T-cell (primary cell): ENCODE results near the gene BRPF1. TPM values are rescaled to one million over a fixed set of nuclear protein-coding genes. Genes with fewer than 3 reads are reported as not detected.

Experiments used
- ATAC-seq, 4 experiments: fragments of 200-7000 bp in 3 of 4; fragments of 150-1000 bp in 1 of 4; cut with Tn5 transposase; replicated peaks in 1 of 4; 1 replicate in 3 of 4; 2 replicates in 1 of 4; pipeline ENCODE4 v1.10.0; 2021; ENCODE audit warnings: moderate library complexity in 3 of 4, mild to moderate bottlenecking in 2 of 4, moderate number of reproducible peaks in 1 of 4
- CTCF ChIA-PET, 2 donors: fragments of 300-600 bp; sonication (Branson Sonifier 250); formaldehyde crosslinking; loops; one replicate each; lab custom pipeline; 2022; ENCODE audit warnings: antibody characterized with exemption in 2 of 2; lab: Charles Lee
- POLR2A ChIA-PET, 2 donors: fragments of 300-600 bp; sonication (Branson Sonifier 250); formaldehyde crosslinking; loops; one replicate each; lab custom pipeline; 2022; ENCODE audit warnings: antibody characterized with exemption in 2 of 2; lab: Charles Lee
- DNase-seq, 35 experiments: peaks; one replicate each; pipeline versions ENCODE4 v3.0.0 to v3.0.0-alpha.2; 2013 to 2023
- H3K27ac ChIP-seq: one replicate; pipeline ENCODE4 v1.5.1; 2013; ENCODE audit warnings: low read length
- H3K27me3 ChIP-seq, 2 experiments: replicated peaks in 1 of 2; 1 replicate in 1 of 2; 2 replicates in 1 of 2; pipeline versions ENCODE4 v1.6.1 to v1.7.0; 2013; ENCODE audit warnings: low read length in 1 of 2, mixed read lengths in 1 of 2; ENCODE audit not compliant: control insufficient read depth in 2 of 2, insufficient read depth in 2 of 2; ENCODE audit errors: extremely low read depth in 1 of 2
- H3K36me3 ChIP-seq, 2 donors: 1 replicate in 1 of 2; 2 replicates in 1 of 2; pipeline versions ENCODE4 v1.6.1 to v1.7.0; 2013; ENCODE audit warnings: low read length in 1 of 2; ENCODE audit not compliant: control insufficient read depth in 2 of 2, insufficient read depth in 1 of 2; ENCODE audit errors: extremely low read depth in 1 of 2
- H3K4me1 ChIP-seq, 2 experiments: 1 replicate in 1 of 2; 2 replicates in 1 of 2; pipeline versions ENCODE4 v1.6.1 to v1.7.0; 2013; ENCODE audit warnings: low read length in 2 of 2, mixed read lengths in 1 of 2; ENCODE audit not compliant: insufficient read depth in 2 of 2, control insufficient read depth in 1 of 2; ENCODE audit errors: extremely low read depth in 1 of 2
- H3K4me3 ChIP-seq, 2 donors: 1 replicate in 1 of 2; 2 replicates in 1 of 2; pipeline versions ENCODE4 v1.5.1 to v1.7.0; 2013; ENCODE audit warnings: mild to moderate bottlenecking in 2 of 2, low read length in 1 of 2, moderate library complexity in 1 of 2; ENCODE audit not compliant: control insufficient read depth in 1 of 2; ENCODE audit errors: extremely low read depth in 1 of 2
- H3K9me3 ChIP-seq: 2 replicates; pipeline ENCODE4 v1.7.0; 2013
- H3K27ac Mint-ChIP-seq, 2 donors: one replicate each; pipeline ENCODE4 v1.8.0; 2020 to 2021; ENCODE audit warnings: mild to moderate bottlenecking in 2 of 2, mixed read lengths in 2 of 2
- H3K27me3 Mint-ChIP-seq, 2 donors: one replicate each; pipeline ENCODE4 v1.8.0; 2021 to 2022; ENCODE audit warnings: mixed read lengths in 2 of 2
- H3K36me3 Mint-ChIP-seq: one replicate; pipeline ENCODE4 v1.8.0; 2021; ENCODE audit warnings: mixed read lengths
- H3K4me1 Mint-ChIP-seq, 3 donors: one replicate each; pipeline ENCODE4 v1.8.0; 2020 to 2022; ENCODE audit warnings: mixed read lengths in 3 of 3, mild to moderate bottlenecking in 1 of 3
- H3K4me3 Mint-ChIP-seq, 3 donors: one replicate each; pipeline ENCODE4 v1.8.0; 2020 to 2022; ENCODE audit warnings: mild to moderate bottlenecking in 3 of 3, mixed read lengths in 3 of 3, moderate library complexity in 3 of 3
- H3K9me3 Mint-ChIP-seq, 3 donors: one replicate each; pipeline ENCODE4 v1.8.0; 2020 to 2022; ENCODE audit warnings: mixed read lengths in 3 of 3
- WGBS: methylation state at CpG from one replicate; pipeline ENCODE4 v1.1.5; 2013; ENCODE audit warnings: missing lambda C conversion rate; ENCODE audit not compliant: insufficient coverage; 5-methylcytosine and 5-hydroxymethylcytosine counted together
- total RNA-seq, 35 experiments: library from RNA in 6 of 35; stranded (reverse) in 6 of 35; fragments of 120-200 nt in 1 of 35; gene quantifications; one replicate each; pipeline versions ENCODE4 v1.2.1 to v1.2.4 and lab custom pipeline; 2013 to 2026

The BRPF1 gene
- total RNA-seq, 5 donors from 2014 or later (not counting 1 experiment from before 2014, with no cell fraction given), result 28.6 to 46.3 (median 39.0) TPM

DNA sequence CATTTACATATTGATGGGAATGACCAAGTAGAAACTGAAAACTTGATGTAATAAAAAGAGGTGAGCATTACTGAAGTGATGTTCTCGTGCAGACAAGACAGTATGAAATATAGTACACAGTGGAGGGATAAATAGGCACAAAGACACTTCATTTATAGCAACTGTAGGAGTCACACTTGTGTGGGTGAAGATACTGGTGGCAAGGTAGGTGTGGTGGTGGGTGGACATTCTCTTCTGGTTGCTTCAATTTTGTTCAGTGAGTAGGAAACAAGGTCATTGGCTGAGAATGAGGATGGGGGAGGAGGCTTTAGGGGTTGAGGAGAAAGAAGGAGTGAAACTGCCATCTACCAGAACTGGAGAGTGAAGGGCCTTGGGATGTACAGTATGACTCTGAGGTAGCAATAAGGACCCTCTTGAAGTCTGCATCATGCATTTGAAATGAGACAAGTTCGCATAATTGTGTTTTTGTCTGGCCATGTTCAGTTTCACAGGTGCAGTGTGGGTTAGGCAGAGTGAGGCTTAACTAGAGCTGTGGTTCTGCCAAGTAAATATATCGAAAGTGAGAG, 21.3 kb upstream of the BRPF1 start:
- ATAC-seq (no peak), DNase-seq (no peak)
- Histone ChIP-seq H3K9me3 (no peaks in the 10 kb centered on the region), H3K27ac (no peak overlapping the region), H3K36me3 (no peaks in the 10 kb centered on the region), H3K4me1 (no peaks in the 10 kb centered on the region), H3K4me3 (no peak overlapping the region), H3K27me3 (peaks cover 0 to 19% of the 10 kb centered on the region in 2 experiments)
- H3K4me3 Mint-ChIP-seq, result no peak overlapping the region
- peaks cover 0 to 4% (median under 1%) of the 10 kb centered on the region in 3 donors for H3K4me1 Mint-ChIP-seq
- ChIA-PET CTCF (interaction anchor here in 1 of 2 donors (0.7 kb wide), 1 partner anchor 178 kb away, joined by 3 read pairs; no protein-coding TSS in a partner anchor), POLR2A (no interaction called here)
- H3K27ac Mint-ChIP-seq, result no peak overlapping the region
- 63% methylated on average over 2 of the region's 3 CpGs for WGBS
- peaks cover 10 to 18% of the 10 kb centered on the region in 2 donors for H3K27me3 Mint-ChIP-seq
- peaks cover 3% of the 10 kb centered on the region for H3K36me3 Mint-ChIP-seq
- peaks cover 0 to 4% (median 0%) of the 10 kb centered on the region in 3 donors for H3K9me3 Mint-ChIP-seq

DNA sequence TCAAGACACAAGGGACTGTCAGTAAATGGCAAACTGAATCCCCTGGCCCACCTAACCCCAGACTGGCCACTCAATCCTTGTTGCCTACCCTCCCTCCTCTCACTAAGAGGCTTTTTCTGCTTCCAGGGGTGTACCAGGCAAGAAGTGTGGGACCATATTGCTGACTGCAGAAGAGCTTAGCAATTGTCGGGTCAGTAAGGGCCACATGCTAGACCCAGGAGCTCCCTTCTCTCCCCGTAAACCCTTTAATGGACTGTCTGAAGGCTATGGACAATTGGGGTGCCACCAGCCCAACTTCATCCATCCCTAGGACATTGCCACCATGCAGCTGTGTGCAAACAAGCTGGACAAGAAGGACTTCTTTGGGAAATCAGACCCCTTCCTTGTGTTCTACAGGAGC, 19.1 kb upstream of the BRPF1 start:
- Histone ChIP-seq H3K9me3 (no peaks in the 10 kb centered on the region), H3K4me1 (no peaks in the 10 kb centered on the region), H3K27ac (no peak overlapping the region), H3K27me3 (peaks cover 0 to 7% of the 10 kb centered on the region in 2 experiments), H3K4me3 (no peak overlapping the region), H3K36me3 (no peaks in the 10 kb centered on the region)
- WGBS, result 88% methylated on average over 1 of the region's 2 CpGs
- POLR2A ChIA-PET, result no interaction called here
- Mint-ChIP-seq H3K4me3 (no peak overlapping the region), H3K27me3 (peaks cover 0 to 9% of the 10 kb centered on the region in 2 donors), H3K36me3 (no peaks in the 10 kb centered on the region), H3K4me1 (peaks cover 2 to 6% (median 2%) of the 10 kb centered on the region in 3 donors), H3K9me3 (no peaks in the 10 kb centered on the region), H3K27ac (no peak overlapping the region)
- ATAC-seq (no peak), DNase-seq (no peak)
- CTCF ChIA-PET, result no interaction called here

DNA sequence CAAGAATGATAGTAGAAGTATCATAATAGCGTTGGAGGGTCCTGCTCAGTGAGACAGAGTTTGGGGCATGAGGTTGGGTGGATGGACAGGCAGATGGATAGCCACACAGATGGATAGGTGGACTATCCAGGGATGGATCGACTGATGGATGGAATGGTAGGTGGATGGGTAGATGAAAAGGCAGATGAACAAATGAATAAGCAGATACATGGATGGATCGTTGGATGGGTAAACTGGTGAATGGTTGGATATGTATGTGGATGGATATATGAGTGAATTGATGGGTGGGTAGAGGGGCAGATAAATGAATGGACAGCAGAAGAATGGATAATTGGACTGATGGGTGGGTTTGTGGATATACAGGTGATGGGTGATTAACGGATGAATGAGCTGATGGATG, 18.4 kb upstream of the BRPF1 start:
- Histone ChIP-seq H3K27ac (no peak overlapping the region), H3K36me3 (no peaks in the 10 kb centered on the region), H3K27me3 (peaks cover 0 to 7% of the 10 kb centered on the region in 2 experiments), H3K9me3 (no peaks in the 10 kb centered on the region), H3K4me3 (no peak overlapping the region), H3K4me1 (peaks cover 2 to 4% of the 10 kb centered on the region in 2 experiments)
- Mint-ChIP-seq H3K4me1 (peaks cover 8 to 12% (median 9%) of the 10 kb centered on the region in 3 donors), H3K27ac (no peak overlapping the region), H3K27me3 (peaks cover 0 to 8% of the 10 kb centered on the region in 2 donors), H3K36me3 (no peaks in the 10 kb centered on the region), H3K4me3 (no peak overlapping the region), H3K9me3 (no peaks in the 10 kb centered on the region)
- no peak for ATAC-seq
- ChIA-PET CTCF (no interaction called here), POLR2A (no interaction called here)
- 84% methylated on average over 4 of the region's 4 CpGs for WGBS
- no peak for DNase-seq

DNA sequence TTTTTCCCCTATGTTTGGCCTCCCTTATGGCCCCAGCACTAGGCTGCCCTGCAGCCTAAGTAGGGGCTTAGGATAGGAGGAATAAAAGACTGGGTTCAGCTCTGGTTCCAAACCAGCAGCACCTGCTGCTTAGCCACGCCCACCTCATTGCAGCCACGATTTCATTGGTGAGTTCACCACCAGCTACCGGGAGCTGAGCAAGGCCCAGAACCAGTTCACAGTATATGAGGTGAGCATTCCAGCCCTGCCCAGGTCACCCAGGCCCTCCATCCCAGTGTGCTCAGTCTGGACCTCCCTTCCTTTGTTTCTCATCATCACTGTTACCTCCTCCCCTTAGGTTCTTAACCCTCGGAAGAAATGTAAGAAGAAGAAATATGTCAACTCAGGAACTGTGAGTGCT, 16.4 kb upstream of the BRPF1 start:
- 13% methylated on average over 3 of the region's 4 CpGs for WGBS

DNA sequence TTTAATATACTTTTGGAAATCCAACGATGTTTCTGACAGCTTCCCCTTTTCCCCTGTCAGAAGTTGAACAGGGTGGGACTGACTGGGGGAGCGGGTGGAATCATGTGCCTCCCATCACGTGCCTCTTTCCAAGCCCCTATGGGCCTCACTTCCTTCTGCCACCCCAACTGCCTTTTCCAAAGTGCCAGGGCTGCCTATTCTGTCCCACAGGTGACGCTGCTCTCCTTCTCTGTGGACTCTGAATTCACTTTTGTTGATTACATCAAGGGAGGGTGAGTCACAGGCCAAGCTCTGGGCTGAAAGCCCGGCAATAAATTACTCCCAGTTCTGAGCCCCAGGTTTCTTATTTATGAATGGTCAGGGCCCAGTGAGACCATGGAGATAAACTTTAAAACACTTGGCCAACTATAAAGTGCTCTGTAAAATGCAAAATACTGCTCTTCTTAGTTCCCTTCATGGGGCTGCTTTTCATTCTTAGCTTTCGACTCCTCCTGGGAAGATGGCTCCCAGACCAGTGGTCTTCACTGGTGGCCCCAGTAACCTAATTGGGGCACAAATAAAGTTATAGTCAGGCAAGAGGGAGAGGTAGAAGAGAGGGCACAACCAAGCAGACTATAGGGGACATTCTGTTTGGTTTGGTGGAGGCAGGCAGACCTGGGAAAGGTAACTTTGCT, 15.6 kb upstream of the BRPF1 start:
- Mint-ChIP-seq H3K27ac (no peak overlapping the region), H3K9me3 (no peaks in the 10 kb centered on the region), H3K36me3 (no peaks in the 10 kb centered on the region), H3K4me1 (peaks cover 12 to 16% (median 14%) of the 10 kb centered on the region in 3 donors), H3K4me3 (no peak overlapping the region), H3K27me3 (peaks cover 0 to 5% of the 10 kb centered on the region in 2 donors)
- Histone ChIP-seq H3K27ac (no peak overlapping the region), H3K27me3 (peaks cover 0 to 7% of the 10 kb centered on the region in 2 experiments), H3K4me1 (peaks cover 2 to 7% of the 10 kb centered on the region in 2 experiments), H3K9me3 (no peaks in the 10 kb centered on the region), H3K4me3 (no peak overlapping the region), H3K36me3 (no peaks in the 10 kb centered on the region)
- ChIA-PET POLR2A (no interaction called here), CTCF (interaction anchor here (0.5 to 0.6 kb wide), 2 partner anchors 10 to 15 kb away, joined by 3 read pairs; no protein-coding TSS in a partner anchor)
- ATAC-seq (peak; percentile 53 to 82 (median 66)), DNase-seq (peak in 6 of 35 experiments; percentile 19 to 48 (median 30))
- whole genome bisulfite sequencing, result no CpG with 5 or more reads among the region's 6 CpGs

More for the DNA sequence above, 16.4 kb upstream of the BRPF1 start:
- CTCF ChIA-PET, result interaction anchor here in 1 of 2 donors (0.6 kb wide), 1 partner anchor 11 kb away, joined by 3 read pairs; no protein-coding TSS in a partner anchor
- no peaks in the 10 kb centered on the region for H3K9me3 ChIP-seq
- peaks cover 2 to 7% of the 10 kb centered on the region in 2 experiments for H3K4me1 ChIP-seq
- Mint-ChIP-seq H3K4me1 (peaks cover 12 to 16% (median 14%) of the 10 kb centered on the region in 3 donors), H3K36me3 (no peaks in the 10 kb centered on the region), H3K4me3 (no peak overlapping the region), H3K9me3 (no peaks in the 10 kb centered on the region), H3K27ac (no peak overlapping the region), H3K27me3 (peaks cover 0 to 5% of the 10 kb centered on the region in 2 donors)
- H3K4me3 ChIP-seq, result no peak overlapping the region
- no peak overlapping the region for H3K27ac ChIP-seq
- ATAC-seq (no peak), DNase-seq (no peak)
- POLR2A ChIA-PET, result no interaction called here
- peaks cover 0 to 7% of the 10 kb centered on the region in 2 experiments for H3K27me3 ChIP-seq
- no peaks in the 10 kb centered on the region for H3K36me3 ChIP-seq

DNA sequence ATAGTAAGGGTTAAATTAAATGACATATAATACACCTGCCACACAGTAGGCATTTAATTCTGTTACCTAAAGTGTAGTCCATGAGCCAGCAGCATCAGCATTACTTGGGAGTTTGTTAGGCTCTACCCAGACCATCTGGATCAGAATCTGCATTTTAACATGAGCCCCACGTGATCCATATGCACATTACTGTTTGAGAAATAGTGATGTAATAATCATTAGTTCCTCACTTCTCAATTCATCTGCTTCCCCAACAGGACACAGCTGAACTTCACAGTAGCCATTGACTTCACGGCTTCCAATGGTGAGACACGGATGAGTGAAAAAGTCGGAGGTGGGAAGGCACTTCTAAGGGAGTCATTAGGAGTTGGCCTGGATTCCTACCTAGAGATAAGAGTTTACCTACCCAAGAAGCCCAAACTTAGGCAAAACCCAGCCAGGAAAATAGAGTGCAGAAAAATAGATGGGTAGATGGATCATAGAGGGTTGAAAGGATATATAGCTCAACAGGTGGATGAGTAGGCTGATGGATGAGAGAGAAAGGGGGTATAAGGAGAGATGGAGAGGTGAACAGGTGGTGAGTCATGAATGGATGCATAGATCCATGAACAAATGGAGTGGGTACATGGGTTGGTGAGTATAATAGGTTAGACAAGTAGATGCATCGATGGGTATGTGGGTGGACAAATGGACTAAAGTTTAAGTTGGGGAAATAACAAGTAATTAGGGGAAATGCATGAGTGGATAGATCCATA, 14.6 kb upstream of the BRPF1 start:
- Mint-ChIP-seq H3K4me1 (peaks cover 12 to 16% (median 14%) of the 10 kb centered on the region in 3 donors), H3K36me3 (no peaks in the 10 kb centered on the region)
- POLR2A ChIA-PET, result no interaction called here

More for the DNA sequence above, 14.6 kb upstream of the BRPF1 start:
- Mint-ChIP-seq H3K4me3 (no peak overlapping the region), H3K9me3 (no peaks in the 10 kb centered on the region), H3K27ac (no peak overlapping the region), H3K27me3 (peaks cover 0 to 2% of the 10 kb centered on the region in 2 donors)
- WGBS, result 56% methylated on average over 1 of the region's 5 CpGs
- Histone ChIP-seq H3K27ac (no peak overlapping the region), H3K36me3 (no peaks in the 10 kb centered on the region), H3K4me1 (peaks cover 2 to 7% of the 10 kb centered on the region in 2 experiments), H3K9me3 (no peaks in the 10 kb centered on the region), H3K27me3 (peaks cover 0 to 7% of the 10 kb centered on the region in 2 experiments), H3K4me3 (no peak overlapping the region)
- no peak for DNase-seq
- no peak for ATAC-seq
- CTCF ChIA-PET, result no interaction called here
